OCI-LY7 (cell line): Measurements from ENCODE around the gene TYMP.

Experiments
- EZH2phosphoT487 ChIP-seq: fragments of 200-600 bp; sonication (generic); IDR thresholded peaks from 2 replicates; pipeline ENCODE4 v1.6.1; 2018; ENCODE audit warnings: low read depth, borderline replicate concordance, mild to moderate bottlenecking, mixed run types, antibody characterized with exemption, low read length, moderate library complexity, mixed read lengths
- TF ChIP-seq, protein P1 (sequence below): fragments of 200-600 bp; sonication (generic); conservative IDR thresholded peaks from 2 replicates; pipeline ENCODE4 v1.5.1; 2014; ENCODE audit warnings: mild to moderate bottlenecking, antibody characterized with exemption, low read length, moderate library complexity, mixed read lengths

DNA sequence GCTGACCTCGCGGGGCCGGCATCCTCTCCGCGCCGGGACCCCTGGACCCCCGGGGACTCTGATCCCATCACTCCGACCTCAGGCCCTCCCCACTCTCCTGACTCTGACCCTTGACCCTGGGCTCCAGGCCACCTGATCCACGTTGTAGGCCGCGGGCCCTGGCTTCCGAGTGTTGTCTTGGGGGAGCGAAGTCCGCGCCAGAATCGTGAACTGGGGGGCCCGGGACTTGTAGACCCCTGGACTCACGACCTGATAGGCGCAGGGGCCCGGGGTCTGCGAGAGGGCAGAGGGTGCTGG, 716 bp upstream of the TYMP start:
- TF ChIP-seq, protein P1, sequence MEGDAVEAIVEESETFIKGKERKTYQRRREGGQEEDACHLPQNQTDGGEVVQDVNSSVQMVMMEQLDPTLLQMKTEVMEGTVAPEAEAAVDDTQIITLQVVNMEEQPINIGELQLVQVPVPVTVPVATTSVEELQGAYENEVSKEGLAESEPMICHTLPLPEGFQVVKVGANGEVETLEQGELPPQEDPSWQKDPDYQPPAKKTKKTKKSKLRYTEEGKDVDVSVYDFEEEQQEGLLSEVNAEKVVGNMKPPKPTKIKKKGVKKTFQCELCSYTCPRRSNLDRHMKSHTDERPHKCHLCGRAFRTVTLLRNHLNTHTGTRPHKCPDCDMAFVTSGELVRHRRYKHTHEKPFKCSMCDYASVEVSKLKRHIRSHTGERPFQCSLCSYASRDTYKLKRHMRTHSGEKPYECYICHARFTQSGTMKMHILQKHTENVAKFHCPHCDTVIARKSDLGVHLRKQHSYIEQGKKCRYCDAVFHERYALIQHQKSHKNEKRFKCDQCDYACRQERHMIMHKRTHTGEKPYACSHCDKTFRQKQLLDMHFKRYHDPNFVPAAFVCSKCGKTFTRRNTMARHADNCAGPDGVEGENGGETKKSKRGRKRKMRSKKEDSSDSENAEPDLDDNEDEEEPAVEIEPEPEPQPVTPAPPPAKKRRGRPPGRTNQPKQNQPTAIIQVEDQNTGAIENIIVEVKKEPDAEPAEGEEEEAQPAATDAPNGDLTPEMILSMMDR, result no peak
- TF ChIP-seq EZH2phosphoT487, result no peak
